ENCODE results near the gene MOB3C.

The MOB3C gene

DNA sequence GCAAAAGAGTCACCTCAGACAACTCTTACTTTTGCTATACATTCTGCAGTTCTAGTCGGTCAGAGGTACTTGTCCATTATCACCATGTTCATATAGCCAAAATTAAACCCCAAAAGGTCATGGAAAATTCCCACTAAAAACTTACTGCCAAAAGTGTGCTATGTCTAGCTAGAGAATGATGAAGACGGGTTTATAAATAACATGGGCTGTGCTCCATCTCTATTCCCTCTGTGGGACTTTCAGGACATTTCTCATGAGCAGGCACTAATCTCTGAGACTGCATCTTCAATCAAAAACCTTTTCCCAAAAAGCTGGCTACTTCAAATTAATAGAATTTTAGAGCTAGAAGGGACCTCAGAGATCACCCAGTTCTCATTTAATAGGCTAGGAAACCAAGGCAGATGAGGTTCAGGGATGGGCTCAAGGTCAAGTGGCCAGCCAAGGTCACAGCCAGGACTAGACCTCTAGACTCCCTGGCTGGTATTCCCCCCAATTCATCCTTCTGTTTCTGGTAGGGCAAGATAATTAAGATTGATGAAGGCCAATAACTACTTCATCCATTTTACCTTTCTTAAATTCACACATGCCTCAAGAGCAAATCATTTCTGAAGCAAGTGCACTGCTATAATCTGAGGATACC, 21.0 kb upstream of the MOB3C start:
- no peak for ATAC-seq

DNA sequence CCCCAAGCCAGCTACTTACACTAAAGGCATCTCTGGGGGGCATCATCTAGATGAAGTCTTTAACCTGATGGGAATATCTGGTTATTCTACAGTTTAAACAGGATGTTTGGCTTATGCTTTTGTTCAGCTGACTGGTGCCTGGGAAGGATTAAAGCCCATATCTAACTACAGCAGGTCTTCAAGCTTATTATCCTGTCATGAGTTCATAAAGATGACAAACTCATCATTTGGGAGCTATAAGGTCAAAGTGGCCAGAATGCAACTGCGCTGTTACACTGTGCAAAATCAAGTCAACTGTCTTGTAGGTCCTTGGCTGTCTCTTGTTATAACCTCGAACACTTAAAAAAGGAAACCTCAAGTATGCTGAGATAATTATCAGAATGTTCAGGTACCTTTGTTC, 18.6 kb upstream of the MOB3C start:
- ATAC-seq = no peak

DNA sequence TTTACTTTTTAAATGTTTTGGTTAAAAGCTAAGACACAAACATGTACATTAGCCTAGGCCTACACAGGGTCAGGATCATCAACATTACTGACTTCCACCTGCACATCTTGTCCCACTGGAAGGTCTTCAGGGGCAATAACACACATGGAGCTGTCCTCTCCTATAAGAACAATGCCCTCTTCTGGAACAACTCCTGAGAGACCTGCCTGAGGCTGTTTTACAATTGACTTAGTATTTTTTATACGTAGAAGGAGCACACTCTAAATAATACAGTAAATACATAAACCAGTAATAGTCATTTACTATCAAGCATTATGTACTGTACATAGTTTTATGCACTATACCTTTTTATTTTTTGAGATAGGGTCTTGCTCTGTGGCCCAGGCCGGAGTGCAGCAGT, 14.1 kb upstream of the MOB3C start:
- no peak for ATAC-seq

DNA sequence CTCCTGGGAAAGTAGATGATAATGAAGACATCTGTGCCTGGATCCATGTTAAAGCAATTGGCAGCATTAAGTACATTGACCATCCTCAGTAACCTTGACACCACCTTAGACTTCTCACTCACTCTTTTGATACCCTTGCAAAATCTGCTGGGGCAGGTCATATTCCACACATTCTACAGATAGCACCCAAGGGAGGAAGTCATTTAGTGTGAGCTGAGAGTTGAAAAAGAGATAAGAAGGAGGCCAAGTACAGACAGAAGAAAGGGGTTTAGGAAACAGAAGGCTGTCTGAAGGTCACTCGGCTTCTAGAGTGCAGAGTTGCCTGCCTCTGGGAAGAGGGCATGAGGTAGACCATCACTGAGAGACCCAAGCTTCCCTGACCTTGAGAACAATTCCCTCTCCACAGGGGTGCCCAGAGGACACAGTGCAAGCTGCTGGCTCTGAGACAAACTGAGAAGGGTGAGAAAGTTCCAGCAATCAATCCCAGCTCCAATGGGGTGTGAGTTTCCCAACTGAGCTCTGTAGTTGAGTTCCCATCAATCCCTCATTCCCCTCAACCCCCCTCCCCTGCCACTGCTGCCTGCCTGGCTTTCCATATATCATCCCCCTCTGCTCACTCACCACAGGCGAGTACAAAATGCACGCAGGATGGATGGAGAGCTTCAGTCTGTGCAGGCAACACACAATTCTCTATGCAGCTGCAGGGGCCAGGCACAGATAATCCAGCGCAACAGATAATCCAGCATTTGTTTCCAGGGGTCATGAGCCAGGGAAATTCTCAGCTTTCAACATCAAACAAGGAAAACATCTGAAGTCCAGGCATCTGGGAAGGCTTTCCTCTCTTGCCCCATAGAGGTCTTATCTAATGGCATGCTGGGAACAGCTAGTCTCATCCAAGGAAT, 7.4 kb upstream of the MOB3C start:
- no peak for ATAC-seq

DNA sequence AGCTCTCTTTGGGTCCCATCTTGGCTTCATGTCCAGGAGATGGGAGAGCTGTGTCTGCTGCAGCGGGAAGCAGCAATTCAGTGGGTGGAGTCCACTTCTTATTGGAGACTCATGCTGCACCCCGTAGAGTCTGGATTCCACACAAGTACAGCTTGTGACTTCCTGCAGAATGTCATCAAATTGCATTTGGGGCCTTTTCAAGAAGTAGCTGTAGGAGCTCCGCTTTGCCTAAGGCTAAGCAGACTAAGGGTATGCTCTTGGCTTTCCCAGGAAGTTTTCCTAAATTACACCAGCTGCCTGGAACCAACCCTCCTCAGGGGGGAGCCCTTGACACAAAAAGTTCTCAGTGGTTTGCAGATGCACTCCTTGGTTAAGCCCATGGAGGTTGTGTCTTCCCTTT, 5.7 kb upstream of the MOB3C start:
- ATAC-seq = no peak

DNA sequence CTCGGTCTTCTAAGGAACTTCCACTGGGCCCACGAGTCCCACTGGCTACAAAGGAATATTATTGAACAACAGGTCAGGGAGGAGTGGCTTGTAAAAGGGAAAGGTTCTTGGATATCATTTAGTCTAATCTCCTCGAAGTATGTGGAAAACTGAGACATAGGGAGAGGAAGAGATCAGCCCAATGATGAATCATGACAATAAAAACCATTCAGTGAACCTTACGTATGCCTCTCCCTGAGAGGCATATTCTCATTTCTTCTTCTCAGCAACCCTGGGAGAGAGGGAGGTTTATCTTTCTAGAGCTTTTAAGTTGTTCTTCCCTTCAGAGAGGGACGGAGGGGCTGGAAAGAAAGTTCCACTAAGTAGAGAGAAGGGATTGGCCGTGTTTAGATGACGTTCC, 5.3 kb upstream of the MOB3C start:
- ATAC-seq = no peak

DNA sequence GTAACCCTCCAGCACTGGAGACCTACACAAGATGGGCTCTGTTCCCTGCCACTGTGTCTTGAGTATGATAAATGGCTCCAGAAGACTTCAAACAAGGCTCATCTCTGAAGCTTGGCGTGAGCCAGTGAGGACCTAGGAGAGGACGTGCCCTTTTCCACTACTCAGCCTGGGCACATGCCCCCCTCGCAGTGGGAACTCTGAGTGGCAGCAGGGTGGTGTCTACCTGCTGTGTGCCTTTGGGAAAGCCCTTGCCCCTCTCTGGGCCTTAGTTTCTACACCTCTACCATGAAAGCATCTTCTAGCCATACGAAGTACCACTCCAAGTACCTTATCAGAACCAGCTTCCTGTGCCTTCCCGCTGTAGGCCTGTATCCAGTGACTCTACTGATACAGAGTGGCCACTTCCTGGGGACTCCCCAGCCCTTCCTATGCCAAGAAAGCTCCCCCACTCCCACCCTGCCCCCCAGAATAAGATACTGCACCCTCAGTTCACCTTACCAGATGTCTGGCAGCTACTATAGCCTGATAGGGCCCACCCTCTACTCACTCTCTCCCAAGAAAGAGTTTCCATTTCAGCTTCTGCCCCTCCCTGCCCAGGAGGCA, 3.1 kb upstream of the MOB3C start:
- ATAC-seq = no peak

DNA sequence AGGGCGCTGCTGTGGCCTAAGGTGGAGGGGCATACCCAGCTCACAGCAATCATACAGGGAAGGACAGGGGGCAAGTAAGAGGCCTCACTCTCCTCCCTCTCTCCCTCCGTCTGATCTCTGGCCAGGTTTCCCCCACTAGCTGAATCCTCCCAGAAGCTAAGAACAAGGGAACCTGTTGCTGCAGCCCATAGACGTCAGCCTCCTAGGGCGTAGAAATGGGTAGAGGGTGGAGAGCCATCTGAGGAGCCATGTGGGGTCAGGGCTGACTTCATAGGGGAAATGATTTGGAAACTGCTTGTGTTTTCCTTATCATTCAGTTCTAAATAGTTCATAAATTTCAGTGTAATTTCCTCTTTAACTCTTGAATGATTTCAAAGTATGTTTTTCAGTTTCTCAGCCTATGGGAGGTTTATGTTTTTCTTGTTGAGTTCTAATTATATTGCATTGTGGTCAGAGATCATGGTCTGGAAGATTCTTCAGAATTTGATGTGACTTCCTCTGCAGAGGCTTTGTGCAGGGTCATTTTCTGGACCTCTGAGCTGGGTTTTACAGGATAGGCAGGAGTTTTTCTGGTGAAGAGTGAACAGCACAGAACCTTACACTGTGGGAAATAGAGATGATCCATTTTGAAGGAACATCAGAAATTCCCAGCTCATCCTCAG, 2.3 kb upstream of the MOB3C start:
- ATAC-seq = no peak

DNA sequence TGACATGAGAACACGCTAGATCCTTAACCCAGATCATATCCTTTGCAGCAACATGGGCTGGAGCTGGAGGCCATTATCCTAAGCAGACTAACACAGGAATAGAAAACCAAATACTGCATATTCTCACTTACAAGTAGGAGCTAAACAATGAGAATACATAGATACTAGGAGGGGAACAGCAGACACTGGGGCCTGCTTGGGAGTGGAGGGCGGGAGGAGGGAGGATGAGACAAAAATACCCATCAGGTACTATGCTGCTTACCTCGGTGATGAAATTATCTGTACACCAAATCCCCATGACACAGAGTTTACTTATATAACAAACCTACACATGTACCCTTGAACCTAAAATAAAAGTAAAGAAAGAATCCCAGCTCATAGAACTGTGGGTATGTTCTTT, 1.2 kb upstream of the MOB3C start:
- no peak for ATAC-seq

DNA sequence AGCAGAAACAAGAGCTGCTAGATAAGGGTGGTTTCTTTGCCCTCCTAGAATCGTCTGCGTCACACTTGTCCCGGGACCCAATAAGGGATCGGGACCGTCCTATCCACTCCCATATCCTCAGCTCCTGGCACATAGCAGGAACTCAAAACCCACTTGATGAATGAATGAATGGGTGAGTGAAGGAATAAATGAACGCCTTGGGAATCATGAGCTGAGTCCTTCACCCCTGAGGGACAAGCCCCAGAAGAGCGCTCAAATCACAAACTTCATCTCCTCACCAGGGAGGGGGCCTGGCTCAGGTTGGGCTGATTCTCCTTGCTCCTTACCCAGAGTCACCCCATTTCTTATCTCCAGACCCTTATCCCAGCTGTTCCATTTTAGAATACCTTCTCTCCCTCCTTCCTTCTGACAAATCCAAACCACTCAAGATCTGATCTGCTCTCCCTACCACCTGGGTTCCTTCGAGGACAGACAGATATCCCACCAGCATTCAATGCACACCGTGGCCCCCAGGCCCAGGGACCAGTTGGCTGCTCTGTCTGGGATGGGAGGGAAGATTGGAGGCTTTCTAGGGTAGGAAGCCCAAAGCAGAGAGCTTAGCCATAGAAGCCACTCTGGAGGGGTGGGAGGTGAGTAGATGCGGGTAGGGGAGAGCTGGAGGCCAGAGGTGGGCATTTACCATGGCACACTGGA, 643 bp upstream of the MOB3C start:
- no peak for ATAC-seq

DNA sequence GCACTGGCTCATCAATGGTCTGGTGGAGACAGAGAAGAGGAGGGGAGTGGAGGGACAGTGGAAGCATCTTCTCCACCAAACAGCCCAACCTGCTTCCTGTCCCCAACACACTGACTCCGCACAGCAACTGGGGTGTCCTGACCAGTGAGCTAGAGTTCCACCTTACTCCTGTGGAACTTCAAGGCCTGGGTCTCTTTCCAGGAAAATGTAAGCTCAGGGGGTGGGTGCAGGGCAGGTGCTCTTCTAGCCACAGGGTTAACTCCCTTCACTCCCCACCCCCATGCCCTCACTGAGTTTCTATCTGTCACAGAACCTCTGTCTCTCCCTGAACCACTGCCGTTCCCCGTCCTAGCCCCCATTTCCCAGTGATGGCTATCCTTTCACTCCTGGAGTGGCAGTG, 876 bp downstream of the MOB3C start:
- peak in 1 of 2 donors; percentile 18 for ATAC-seq

DNA sequence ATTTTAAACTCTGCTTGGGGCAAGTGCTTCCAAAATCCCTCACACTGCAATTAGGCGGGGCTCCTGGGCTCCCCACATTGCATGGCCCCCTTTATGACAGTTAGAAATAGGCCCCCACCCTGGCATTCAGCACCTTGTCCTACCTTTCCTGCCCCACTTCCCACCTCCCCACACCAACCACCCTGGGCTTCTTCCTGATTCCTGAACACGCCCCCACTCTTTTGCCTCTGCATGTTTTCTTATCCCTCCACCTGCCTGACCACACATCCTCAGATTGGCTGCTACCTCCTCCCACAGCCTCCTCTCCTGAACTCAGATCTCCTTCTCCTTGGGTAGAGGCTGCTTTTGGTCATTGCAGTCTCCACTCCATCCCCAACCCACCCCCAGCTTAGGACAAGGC, 1.5 kb downstream of the MOB3C start:
- no peak for ATAC-seq

DNA sequence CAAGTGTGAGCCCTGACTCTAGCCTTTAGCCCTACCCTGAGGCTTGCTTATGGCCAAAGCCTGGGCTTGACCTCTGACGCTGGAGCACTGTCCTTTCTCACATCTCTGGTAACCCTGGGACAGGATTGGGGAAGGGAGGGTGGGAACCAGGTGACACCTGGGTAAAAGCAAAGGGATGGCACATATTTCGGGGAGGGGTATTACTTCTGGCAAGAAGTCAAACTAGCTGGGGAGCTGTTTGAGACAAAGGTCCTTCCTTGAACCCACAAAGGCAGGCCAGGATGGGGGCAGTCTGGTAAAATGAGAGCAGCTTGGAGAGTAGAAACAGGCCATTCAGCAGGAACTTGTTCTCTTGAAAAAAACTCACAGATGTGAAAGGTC, 2.0 kb downstream of the MOB3C start:
- no peak for ATAC-seq

DNA sequence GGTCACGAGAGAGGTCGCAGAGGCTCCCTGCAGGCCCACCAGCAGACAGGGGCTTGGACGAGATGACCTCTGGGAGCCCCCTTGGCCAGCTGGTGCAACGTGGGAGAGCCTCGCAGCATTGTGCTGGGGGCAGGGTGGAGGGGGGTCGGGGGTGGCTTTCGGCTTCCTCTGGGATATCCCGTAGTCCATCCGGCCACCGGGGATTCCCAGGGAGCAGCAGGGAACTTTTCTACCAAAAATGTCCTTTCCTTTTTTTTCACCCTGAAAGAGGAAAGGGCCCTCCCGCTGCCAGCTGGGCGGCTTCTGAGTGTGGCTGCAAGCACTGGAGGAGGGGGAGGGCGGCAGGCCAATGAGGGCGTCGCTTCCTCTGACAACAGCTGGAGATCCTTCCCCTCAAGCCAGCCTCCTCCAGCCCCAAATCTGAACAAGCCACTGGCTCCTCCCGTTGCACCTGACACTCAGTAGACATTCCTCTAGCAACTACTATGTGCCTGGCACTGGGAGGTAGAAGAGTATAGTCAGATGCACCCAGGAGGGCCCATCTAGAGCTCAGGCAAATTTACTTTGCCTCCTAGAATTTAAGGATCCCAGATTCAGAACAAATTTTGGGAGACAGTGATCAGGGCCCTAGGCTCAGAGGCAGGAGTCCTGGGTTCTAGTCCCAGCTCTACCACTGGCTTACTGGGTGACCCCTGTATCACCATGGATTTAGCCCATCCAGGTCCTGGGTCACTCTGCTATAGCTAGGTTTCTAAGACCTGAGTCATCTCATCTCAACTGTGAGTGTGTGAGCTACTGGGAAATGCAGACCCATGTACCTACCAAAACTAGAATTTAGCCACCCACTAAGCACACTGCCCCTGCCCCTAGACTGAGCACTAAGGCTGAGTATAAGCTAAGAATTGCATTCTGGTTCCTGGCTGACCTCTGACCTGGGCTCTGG, 2.7 kb downstream of the MOB3C start:
- peak in 1 of 2 donors; percentile 13 for ATAC-seq

DNA sequence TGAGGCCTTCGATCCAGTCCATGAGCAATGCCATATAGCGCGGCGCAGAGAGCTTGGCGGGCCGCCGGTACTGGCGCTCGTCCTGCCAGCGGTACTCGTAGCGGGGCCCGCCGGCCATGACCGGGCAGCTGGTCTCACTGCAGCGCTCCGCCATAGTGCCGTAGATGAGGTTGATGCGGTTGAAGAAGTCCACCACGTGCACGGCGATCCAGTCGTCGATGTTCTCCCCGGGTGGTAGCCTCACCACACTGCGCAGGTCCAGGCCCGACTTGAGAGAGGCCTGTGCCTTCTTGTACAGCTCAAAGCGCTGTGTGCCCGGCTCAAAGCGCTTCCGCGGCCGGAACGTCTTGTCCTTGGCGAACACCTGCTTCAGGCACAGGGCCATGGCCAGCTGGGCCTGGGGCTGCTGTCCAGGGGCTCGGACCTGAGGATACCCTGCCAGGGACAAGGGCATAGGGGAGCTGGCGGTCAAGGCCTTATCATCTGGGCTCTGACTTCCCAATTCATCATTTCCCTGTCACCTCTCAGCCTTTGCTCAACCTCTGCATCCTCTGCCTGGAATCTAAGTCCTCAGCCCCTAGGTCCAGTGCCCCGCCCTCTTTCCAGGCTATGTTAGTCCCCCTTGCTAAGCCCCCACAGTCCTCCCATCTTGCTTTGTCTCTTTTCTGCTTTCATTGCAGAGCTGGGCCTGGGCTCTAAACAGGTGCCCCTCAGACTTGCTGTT, 3.5 kb downstream of the MOB3C start:
- no peak for ATAC-seq

DNA sequence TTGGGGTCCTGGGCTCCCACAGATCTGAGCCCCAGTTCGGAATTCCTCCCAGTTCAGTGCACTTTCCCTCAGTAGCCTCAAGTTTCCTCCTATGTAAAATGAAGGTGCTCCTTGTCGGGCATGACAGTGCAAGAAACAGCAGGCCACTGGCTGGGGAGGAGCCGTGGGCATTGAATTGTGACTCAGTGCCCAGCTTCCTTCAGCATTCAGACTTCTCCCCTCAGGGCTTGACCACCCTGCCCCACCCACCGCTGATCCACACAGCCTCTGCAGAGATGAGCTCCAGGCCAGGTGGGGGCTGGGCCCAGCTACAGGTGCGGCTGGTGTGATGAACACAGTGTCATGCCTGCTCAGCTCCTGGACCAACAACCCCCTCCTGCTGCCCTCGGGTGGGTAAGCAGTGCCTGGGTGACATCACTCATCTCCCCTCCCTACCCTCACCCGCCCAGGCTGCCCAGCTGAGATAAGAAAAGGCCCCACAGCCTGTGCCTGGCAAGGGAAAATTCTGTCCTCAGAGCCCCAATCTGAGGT, 4.9 kb downstream of the MOB3C start:
- no peak for ATAC-seq

DNA sequence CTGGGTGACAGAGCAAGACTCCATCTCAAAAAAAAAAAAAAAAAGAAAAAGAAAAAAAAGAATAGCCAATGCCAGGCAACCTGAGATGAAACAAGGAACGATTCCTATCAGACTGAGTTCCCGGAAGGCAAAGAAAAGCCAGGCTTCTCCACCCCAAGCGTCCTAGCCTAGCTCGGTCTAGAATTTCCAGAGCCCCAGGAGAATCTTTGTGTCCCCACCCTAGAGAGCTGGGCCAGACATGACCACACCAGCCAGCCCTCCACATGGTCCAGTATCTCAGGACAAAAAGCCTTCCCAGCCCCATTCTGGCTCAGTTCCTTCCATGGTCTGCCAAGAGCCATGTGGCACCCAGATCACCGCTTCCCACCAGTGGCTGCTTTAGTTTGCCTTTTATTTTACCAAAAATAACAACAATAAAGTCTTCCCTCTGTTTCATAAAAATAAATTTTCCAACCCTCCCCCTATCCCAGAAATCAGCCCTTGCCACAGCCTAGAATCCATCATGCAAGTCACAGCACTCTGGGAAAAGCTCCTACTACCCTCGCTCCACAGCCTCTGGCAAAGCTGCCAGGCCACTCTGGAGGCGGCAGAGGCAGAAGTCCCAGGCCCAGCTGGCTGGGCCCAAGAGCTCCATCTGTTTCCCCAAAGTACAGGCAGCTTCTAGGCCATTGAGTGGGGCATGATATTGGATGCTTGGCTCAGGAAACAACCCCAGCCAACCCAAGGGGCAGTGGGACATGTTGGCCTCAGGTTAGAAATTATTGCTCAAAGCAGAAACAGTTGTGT, 9.1 kb downstream of the MOB3C start:
- no peak for ATAC-seq

DNA sequence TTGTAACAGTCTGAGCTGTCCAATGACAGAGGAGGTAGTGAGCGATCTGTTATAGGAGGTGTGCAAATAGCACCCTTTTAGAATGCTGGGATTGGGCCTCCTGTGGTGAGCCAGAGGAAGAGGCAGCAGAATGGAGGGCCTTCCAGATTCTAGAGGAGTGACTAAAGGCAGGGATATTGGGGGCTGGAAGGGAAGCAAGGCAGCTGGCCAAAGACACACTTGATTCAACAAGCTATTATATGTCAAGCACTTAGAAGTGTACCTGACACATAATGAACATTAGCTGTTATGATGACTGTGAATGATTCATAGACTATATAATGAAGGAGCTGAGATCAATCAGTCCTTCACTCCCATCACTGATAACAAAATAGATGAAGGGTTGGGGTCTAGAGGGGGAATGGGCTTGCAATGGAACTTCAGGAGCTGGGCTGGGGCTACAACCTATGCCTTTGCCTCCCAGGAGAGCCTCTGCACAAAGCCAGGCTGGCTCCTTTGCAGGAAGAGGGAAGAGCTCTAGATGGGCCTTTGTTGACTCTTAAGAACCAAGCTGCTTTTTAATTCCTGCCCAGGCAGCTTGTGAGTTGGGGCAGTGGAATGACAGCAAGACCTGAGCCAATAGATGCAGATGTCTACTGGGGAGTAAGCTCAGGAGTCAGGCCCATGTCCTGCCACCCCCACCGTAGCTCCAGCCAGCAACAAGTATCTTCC, 10.2 kb downstream of the MOB3C start:
- no peak for ATAC-seq

DNA sequence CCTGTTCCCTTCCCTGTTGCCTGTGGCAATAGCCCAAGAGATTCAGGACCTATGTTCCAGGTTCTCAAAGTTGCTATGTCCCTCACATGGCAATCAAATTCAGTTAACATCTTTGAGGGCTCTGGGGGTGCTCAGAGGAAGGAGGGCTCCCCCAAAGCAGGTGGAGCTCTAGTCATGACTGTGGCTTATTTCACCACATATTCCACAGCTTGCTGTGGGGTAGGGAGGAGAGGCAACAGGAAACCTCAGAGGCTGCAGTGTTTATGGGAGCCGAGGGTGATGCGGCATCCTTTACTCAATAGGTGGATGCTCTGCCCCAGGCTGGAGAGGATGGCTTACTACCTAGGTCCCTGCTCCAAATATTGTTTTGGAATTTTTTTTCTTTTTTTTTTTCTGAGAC, 11.4 kb downstream of the MOB3C start:
- no peak for ATAC-seq
